HG02840 (cell line): ENCODE results near the gene FERD3L.

Experiments used
- ATAC-seq: cut with Tn5 transposase; IDR thresholded peaks from one replicate; pipeline ENCODE4 v1.9.1; 2021; ENCODE audit warnings: mild to moderate bottlenecking, moderate library complexity, moderate number of reproducible peaks; ENCODE audit not compliant: unreplicated experiment, low FRiP score

The FERD3L gene

DNA sequence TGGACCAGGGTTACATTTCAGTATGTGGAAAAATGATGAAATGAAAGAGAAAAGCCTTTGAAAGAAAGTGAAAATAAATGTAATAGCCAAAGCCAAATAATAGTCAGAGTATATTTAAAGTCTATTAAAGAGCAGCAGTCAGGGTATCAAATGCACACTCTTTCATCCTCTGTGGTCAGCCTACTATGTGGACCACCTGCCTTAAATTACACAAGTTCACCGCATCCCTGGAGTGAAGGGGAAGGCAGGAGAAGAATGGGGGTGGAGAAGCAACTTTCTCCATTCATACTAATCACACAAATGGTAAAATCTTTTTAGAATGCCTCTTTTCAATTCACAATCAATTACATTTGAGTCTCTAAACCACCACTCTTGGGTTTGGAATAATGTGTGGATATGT is 43.7 kb downstream of the FERD3L start:
- ATAC-seq = no peak

DNA sequence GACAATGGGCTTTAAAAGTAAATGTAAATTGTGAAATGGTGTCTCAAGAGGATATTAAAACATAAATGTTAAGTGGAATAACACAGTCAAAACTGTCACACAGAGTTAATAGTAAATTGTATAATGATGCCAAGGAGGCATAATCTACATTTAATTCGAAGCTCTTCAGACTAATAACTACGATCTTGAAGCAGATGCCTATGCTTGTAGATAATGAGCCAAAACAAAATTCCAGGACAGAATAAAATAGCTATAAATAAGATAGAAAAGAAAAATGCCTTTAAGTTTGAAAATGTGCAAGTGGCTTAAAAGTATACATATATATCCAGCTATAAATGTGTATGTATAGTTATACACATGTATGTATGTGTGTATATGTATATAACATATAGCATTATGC is 45.3 kb downstream of the FERD3L start:
- no peak for ATAC-seq

DNA sequence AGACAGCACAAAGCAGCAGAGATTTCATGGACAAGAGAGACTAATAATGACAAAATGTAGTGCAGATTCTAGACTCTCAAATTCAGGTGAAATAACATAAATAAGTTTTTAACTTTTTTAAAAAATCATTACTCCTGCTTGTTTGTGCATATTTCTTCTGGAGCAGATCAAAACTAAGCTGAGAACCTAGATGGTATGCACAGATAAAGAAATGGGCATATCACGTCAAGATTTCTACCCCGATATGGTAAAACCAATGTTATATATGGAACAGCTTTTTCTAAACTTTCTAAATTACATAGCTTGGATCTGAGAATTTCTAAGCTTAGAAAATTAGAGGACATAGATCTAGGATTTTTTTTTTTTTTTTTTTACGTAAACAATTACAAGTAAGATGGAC is 46.0 kb downstream of the FERD3L start:
- ATAC-seq = no peak

DNA sequence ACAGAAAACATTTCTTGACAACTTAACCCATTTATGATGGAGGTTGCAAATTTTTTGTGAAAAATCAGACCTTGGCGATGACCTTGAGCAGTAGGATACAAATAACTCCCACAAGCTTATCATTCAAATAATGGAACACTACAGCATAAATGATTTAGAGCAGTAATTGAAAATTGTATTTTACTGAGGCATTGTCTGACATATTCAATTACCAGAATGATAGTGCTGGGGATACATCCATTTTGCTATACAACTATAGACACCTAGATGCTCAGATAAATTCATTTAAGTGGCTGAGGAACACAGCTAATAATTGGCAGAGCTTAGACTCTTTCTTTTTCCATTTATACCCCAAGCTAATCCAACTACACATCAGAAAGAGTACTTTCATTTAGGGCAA is 46.7 kb downstream of the FERD3L start:
- ATAC-seq = no peak

DNA sequence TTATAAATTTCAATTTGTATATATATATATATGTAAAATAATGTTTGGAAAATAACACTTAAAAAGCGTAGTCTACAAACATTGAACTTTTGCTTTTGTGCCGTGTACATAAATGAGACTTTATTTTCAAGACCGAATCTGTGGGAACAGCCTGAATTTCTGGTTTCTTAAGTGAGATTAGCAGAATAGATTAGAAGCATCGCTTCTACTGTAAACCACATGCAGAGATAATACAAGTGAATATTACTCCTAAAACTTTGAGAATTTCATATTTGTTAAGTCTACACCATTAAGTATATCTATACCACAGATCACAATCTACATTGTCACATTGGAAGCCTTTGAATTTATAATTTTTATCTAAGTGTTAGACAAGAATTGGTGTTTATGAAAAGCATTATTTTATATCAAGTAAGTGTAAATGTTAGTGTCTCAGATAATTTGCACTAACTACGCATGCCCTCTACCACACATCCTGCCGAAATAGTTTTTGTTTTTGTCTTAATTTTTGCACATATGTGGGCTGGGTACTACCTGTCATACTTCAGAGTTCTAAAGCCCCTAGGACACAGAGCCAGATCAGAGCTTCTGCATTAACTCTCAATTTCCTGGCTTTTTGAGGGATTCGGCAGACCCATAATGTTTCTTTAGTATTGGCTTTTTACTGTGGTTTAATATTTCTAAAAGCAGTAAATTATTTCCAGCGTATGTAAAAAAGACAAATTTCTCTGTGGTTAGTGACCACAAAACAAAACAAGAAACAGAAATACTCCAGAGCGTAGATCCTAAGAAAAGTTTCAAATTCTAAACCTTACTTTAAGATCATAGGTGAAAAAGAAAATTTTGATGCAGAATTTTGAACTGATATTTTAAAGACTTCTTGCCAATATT is 47.8 kb downstream of the FERD3L start:
- no peak for ATAC-seq

DNA sequence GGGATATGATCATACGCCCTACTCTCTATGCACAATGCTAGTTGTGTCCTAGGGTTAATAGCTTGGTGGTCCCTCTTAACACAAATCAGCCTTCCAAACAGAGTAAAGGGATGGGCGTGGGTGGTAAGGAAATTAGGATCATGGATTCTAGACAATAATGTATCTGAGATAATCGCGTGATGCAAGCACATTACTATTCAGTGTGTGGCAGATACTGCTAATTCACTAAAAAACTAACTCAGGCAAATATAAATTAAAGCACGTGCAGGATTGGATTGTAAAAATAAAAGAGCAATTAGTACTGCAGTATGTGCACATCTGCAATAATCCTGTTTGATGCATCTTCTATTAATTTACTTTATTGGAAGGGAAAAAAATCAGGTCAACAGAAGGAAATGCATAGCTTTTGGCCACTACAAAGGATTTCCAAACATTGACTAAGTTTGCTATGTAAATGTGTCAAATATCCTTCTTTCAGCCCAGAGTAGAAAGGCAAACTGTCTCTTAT is 49.8 kb downstream of the FERD3L start:
- no peak for ATAC-seq
